ENCODE data around the gene EML4.
"Not testable (repeated sequence)": the region's sequence is repeated elsewhere in the genome, so short reads cannot be mapped to it uniquely, and the experiment has no call there.

EML4 gene

DNA sequence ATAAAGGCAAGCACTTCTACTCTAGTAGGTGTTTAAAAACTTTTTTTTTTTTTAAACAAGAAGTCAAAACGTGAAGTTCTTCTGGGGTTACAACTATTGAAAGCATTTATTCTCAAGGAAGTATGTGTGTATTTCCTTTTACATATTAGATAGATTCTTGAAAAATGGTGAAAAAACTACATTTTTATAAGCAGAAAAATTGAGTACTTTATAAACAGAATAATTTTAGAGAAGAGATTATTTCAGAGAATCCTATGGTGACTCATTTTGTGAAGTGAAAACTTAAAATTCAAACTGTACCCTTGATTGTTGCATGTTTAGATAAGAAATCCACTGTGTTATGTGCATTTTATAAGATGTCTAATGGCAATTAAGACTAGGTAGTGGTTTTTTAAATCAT is 2.9 kb downstream of the EML4 start:
- H3K27ac ChIP-seq (ENCODE audit: low read length) = peak overlapping the region; percentile 76
- no peak overlapping the region for H2AFZ ChIP-seq (ENCODE audit: low read length)
- H3K9me2 ChIP-seq (replicated peaks; ENCODE audit: insufficient read depth, low read length) = no peaks in the 10 kb centered on the region
- no peak for TF ChIP-seq EZH2 (optimal IDR thresholded peaks at IDR 0.05; ENCODE audit: low read depth, low read length)
- no peak for TF ChIP-seq EZH2phosphoT487 (IDR thresholded peaks at IDR 0.05; ENCODE audit: low read length)
- TF ChIP-seq, protein P1, sequence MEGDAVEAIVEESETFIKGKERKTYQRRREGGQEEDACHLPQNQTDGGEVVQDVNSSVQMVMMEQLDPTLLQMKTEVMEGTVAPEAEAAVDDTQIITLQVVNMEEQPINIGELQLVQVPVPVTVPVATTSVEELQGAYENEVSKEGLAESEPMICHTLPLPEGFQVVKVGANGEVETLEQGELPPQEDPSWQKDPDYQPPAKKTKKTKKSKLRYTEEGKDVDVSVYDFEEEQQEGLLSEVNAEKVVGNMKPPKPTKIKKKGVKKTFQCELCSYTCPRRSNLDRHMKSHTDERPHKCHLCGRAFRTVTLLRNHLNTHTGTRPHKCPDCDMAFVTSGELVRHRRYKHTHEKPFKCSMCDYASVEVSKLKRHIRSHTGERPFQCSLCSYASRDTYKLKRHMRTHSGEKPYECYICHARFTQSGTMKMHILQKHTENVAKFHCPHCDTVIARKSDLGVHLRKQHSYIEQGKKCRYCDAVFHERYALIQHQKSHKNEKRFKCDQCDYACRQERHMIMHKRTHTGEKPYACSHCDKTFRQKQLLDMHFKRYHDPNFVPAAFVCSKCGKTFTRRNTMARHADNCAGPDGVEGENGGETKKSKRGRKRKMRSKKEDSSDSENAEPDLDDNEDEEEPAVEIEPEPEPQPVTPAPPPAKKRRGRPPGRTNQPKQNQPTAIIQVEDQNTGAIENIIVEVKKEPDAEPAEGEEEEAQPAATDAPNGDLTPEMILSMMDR (IDR thresholded peaks at IDR 0.05; ENCODE audit: low read length) = no peak
- no peak for DNase-seq
- H3K4me2 ChIP-seq (ENCODE audit: low read depth, low read length) = peak overlapping the region; percentile 89
- peaks cover 78% of the 10 kb centered on the region for H3K79me2 ChIP-seq (ENCODE audit: low read length)
- no peaks in the 10 kb centered on the region for H3K36me3 ChIP-seq (replicated peaks; ENCODE audit: insufficient read depth, low read length)
- no peaks in the 10 kb centered on the region for H3K27me3 ChIP-seq (replicated peaks; ENCODE audit: insufficient read depth, low read length)
- H3K9me3 ChIP-seq (replicated peaks; ENCODE audit: insufficient read depth, low read length) = no peaks in the 10 kb centered on the region
- H4K20me1 ChIP-seq (ENCODE audit: insufficient read depth, low read length) = peaks cover 5% of the 10 kb centered on the region; the same call in 1 of the 2 replicates
- H3K4me1 ChIP-seq (ENCODE audit: low read length) = peaks cover 6% of the 10 kb centered on the region
- peaks cover 26% of the 10 kb centered on the region for H3F3A ChIP-seq (ENCODE audit: insufficient read depth, low read length)
- peak overlapping the region; percentile 87 for H3K9ac ChIP-seq (ENCODE audit: low read length)
- peak overlapping the region; percentile 88 for H3K4me3 ChIP-seq (ENCODE audit: low read length)

- peaks cover 26% of the 10 kb centered on the region for H3F3A ChIP-seq (ENCODE audit: insufficient read depth, low read length)
- H3K27ac ChIP-seq (ENCODE audit: low read length) = peak overlapping the region; percentile 76; the same call in 1 of the 2 replicates
- H3K27me3 ChIP-seq (replicated peaks; ENCODE audit: insufficient read depth, low read length) = no peaks in the 10 kb centered on the region
- peak overlapping the region; percentile 89 for H3K4me2 ChIP-seq (ENCODE audit: low read depth, low read length)
- H3K9me3 ChIP-seq (replicated peaks; ENCODE audit: insufficient read depth, low read length) = no peaks in the 10 kb centered on the region
- H3K9ac ChIP-seq (ENCODE audit: low read length) = peak overlapping the region; percentile 87; the same call in 1 of the 2 replicates
- DNase-seq = no peak
- H2AFZ ChIP-seq (ENCODE audit: low read length) = no peak overlapping the region
- peaks cover 5% of the 10 kb centered on the region; the same call in 1 of the 2 replicates for H4K20me1 ChIP-seq (ENCODE audit: insufficient read depth, low read length)
- no peaks in the 10 kb centered on the region for H3K9me2 ChIP-seq (replicated peaks; ENCODE audit: insufficient read depth, low read length)
- H3K4me1 ChIP-seq (ENCODE audit: low read length) = peaks cover 6% of the 10 kb centered on the region
- H3K4me3 ChIP-seq (ENCODE audit: low read length) = peak overlapping the region; percentile 88; the same call in 1 of the 2 replicates
- peaks cover 83% of the 10 kb centered on the region for H3K79me2 ChIP-seq (ENCODE audit: low read length)
- H3K36me3 ChIP-seq (replicated peaks; ENCODE audit: insufficient read depth, low read length) = no peaks in the 10 kb centered on the region
- TF ChIP-seq, protein P1 (IDR thresholded peaks at IDR 0.05; ENCODE audit: low read length) = no peak
- TF ChIP-seq EZH2phosphoT487 (IDR thresholded peaks at IDR 0.05; ENCODE audit: low read length) (no peak), EZH2 (optimal IDR thresholded peaks at IDR 0.05; ENCODE audit: low read depth, low read length) (no peak)
Measured at GRCh38 chr2:42172566-42172965, 3.4 kb downstream of the EML4 start.

GRCh38 chr2:42173467-42173866 is 4.3 kb downstream of the EML4 start:
- H3K27me3 ChIP-seq (replicated peaks; ENCODE audit: insufficient read depth, low read length); H2AFZ ChIP-seq (ENCODE audit: low read length); H3K9me2 ChIP-seq (replicated peaks; ENCODE audit: insufficient read depth, low read length); H3K27ac ChIP-seq (ENCODE audit: low read length); H3K9me3 ChIP-seq (replicated peaks; ENCODE audit: insufficient read depth, low read length); DNase-seq; H4K20me1 ChIP-seq (ENCODE audit: insufficient read depth, low read length); H3K4me1 ChIP-seq (ENCODE audit: low read length); H3K36me3 ChIP-seq (replicated peaks; ENCODE audit: insufficient read depth, low read length): not testable (repeated sequence)
- Histone ChIP-seq H3K9ac (ENCODE audit: low read length) (peak overlapping the region; percentile 87; the same call in 1 of the 2 replicates), H3F3A (ENCODE audit: insufficient read depth, low read length) (peaks cover 26% of the 10 kb centered on the region), H3K4me2 (ENCODE audit: low read depth, low read length) (peak overlapping the region; percentile 89), H3K79me2 (ENCODE audit: low read length) (peaks cover 92% of the 10 kb centered on the region), H3K4me3 (ENCODE audit: low read length) (peak overlapping the region; percentile 88; the same call in 1 of the 2 replicates)

DNA sequence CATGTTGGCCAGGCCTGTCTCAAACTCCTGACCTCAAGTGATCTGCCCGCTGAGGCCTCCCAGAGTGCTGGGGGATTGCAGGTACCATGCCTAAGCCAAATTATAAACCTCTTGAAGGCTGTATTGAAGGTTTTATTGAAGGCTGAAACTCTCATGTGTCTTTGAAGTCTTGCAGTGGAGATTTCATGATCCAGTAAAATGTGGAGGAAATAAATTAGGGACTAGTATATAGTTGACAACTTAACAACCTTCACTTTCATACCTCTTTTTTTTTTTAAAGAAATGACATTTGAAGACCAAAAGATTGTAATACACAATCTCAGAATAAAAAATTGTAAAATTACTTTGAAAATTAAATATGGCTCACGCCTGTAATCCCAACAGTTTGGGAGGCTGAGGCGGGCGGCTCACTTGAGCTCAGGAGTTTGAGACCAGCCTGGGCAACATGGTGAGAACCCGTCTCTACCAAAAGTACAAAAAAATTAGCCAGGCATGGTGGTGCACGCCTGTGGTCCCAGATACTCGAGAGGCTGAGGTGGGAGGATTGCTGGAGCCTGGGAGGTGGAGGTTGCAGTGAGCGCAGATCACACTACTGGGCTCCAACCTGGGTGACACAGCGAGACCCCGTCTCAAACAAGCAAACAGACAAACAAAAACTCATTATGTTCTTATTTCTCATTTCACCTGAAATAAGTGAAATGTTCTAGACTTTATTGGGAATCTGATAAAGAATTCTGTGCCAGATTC is 8.0 kb downstream of the EML4 start:
- no peak overlapping the region for H2AFZ ChIP-seq (ENCODE audit: low read length)
- H3K27ac ChIP-seq (ENCODE audit: low read length) = no peak overlapping the region
- H3K27me3 ChIP-seq (replicated peaks; ENCODE audit: insufficient read depth, low read length) = no peaks in the 10 kb centered on the region
- H3K79me2 ChIP-seq (ENCODE audit: low read length) = peaks cover 99% of the 10 kb centered on the region
- no peak for TF ChIP-seq EZH2phosphoT487 (IDR thresholded peaks at IDR 0.05; ENCODE audit: low read length)
- H3K9me2 ChIP-seq (replicated peaks; ENCODE audit: insufficient read depth, low read length) = no peaks in the 10 kb centered on the region
- H3K9ac ChIP-seq (ENCODE audit: low read length) = no peak overlapping the region
- peaks cover 11% of the 10 kb centered on the region; the same call in 1 of the 2 replicates for H4K20me1 ChIP-seq (ENCODE audit: insufficient read depth, low read length)
- no peak overlapping the region for H3K4me2 ChIP-seq (ENCODE audit: low read depth, low read length)
- no peaks in the 10 kb centered on the region; the same call in 1 of the 2 replicates for H3K4me1 ChIP-seq (ENCODE audit: low read length)
- no peaks in the 10 kb centered on the region for H3K36me3 ChIP-seq (replicated peaks; ENCODE audit: insufficient read depth, low read length)
- DNase-seq = no peak
- no peaks in the 10 kb centered on the region for H3F3A ChIP-seq (ENCODE audit: insufficient read depth, low read length)
- H3K9me3 ChIP-seq (replicated peaks; ENCODE audit: insufficient read depth, low read length) = no peaks in the 10 kb centered on the region
- H3K4me3 ChIP-seq (ENCODE audit: low read length) = no peak overlapping the region

All from MM.1S (cell line).